Ishikawa (cell line): Measurements from ENCODE around the gene SERINC3.

Experiments
- CREB1 ChIP-seq: IDR thresholded peaks from 2 replicates; pipeline ENCODE4 v1.6.1; 2012; ENCODE audit warnings: low read depth
- EP300 ChIP-seq: IDR thresholded peaks from 2 replicates; pipeline ENCODE4 v1.6.1; 2012; ENCODE audit warnings: borderline replicate concordance
- TAF1 ChIP-seq: IDR thresholded peaks from 2 replicates; pipeline ENCODE4 v1.6.1; 2012; ENCODE audit warnings: low read depth, mild to moderate bottlenecking
- TEAD4 ChIP-seq: IDR thresholded peaks from 2 replicates; pipeline ENCODE4 v1.6.1; 2012
- YY1 ChIP-seq: IDR thresholded peaks from 2 replicates; pipeline ENCODE4 v1.6.1; 2012; ENCODE audit warnings: low read depth
- TF ChIP-seq, protein P1 (sequence below): IDR thresholded peaks from 2 replicates; pipeline ENCODE4 v1.6.1; 2012; ENCODE audit warnings: low read depth, mild to moderate bottlenecking
- TF ChIP-seq, protein P2 (sequence below): IDR thresholded peaks from 2 replicates; pipeline ENCODE4 v1.6.1; 2012

DNA sequence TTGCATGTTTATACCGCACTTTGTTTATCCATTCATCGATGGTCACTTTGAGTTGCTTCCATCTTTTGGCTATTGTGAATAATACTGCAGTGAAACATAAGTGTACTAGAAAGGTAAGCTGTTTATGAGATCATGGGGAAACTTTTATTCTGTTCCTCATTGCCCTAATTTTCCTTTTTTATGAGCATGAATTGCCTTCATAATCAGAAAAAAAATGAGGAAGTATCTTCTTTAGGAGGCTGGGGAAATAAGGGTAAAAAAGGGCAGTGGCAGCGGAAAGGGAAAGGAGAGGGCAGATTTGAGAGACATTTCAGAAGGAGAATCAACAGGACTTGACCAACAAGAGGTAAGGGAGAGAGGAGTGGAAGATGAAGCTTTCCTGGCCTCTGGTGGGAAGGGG lies 14.3 kb upstream of the SERINC3 start:
- no peak for TF ChIP-seq EP300
- TF ChIP-seq TAF1 = no peak
- no peak for TF ChIP-seq TEAD4
- TF ChIP-seq, protein P1, sequence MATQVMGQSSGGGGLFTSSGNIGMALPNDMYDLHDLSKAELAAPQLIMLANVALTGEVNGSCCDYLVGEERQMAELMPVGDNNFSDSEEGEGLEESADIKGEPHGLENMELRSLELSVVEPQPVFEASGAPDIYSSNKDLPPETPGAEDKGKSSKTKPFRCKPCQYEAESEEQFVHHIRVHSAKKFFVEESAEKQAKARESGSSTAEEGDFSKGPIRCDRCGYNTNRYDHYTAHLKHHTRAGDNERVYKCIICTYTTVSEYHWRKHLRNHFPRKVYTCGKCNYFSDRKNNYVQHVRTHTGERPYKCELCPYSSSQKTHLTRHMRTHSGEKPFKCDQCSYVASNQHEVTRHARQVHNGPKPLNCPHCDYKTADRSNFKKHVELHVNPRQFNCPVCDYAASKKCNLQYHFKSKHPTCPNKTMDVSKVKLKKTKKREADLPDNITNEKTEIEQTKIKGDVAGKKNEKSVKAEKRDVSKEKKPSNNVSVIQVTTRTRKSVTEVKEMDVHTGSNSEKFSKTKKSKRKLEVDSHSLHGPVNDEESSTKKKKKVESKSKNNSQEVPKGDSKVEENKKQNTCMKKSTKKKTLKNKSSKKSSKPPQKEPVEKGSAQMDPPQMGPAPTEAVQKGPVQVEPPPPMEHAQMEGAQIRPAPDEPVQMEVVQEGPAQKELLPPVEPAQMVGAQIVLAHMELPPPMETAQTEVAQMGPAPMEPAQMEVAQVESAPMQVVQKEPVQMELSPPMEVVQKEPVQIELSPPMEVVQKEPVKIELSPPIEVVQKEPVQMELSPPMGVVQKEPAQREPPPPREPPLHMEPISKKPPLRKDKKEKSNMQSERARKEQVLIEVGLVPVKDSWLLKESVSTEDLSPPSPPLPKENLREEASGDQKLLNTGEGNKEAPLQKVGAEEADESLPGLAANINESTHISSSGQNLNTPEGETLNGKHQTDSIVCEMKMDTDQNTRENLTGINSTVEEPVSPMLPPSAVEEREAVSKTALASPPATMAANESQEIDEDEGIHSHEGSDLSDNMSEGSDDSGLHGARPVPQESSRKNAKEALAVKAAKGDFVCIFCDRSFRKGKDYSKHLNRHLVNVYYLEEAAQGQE = no peak
- no peak for TF ChIP-seq YY1
- no peak for TF ChIP-seq CREB1
- TF ChIP-seq, protein P2, sequence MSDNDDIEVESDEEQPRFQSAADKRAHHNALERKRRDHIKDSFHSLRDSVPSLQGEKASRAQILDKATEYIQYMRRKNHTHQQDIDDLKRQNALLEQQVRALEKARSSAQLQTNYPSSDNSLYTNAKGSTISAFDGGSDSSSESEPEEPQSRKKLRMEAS = no peak
